Measurements from ENCODE around the gene SPATA46. TPM values are rescaled to one million over a fixed set of nuclear protein-coding genes. Genes with fewer than 3 reads are reported as not detected.

The SPATA46 gene
- total and polyA plus RNA-seq, 2 donors (not counting 1 experiment from before 2014, with no cell fraction given): not detected

GRCh38 chr1:162372159-162373071, 4.2 kb downstream of the SPATA46 start:
- no peak overlapping the region for H3K9ac ChIP-seq (ENCODE audit: low read length)
- Mint-ChIP-seq H3K9me3 (ENCODE audit: insufficient read depth) (no peaks in the 10 kb centered on the region), H3K27ac (no peak overlapping the region), H3K4me3 (no peak overlapping the region), H3K4me1 (no peaks in the 10 kb centered on the region), H3K27me3 (peaks cover 3% of the 10 kb centered on the region)
- no peaks in the 10 kb centered on the region for H3K27me3 ChIP-seq (replicated peaks in 1 of 4; ENCODE audit: control extremely low read depth in 1 of 4, control insufficient read depth in 3 of 4, insufficient read depth in 4 of 4, low read length in 3 of 4)
- no peak for TF ChIP-seq EZH2 (IDR thresholded peaks at IDR 0.05; ENCODE audit: borderline replicate concordance, insufficient read depth, low read depth, low read length, poor library complexity, severe bottlenecking)
- TF ChIP-seq, protein P1, sequence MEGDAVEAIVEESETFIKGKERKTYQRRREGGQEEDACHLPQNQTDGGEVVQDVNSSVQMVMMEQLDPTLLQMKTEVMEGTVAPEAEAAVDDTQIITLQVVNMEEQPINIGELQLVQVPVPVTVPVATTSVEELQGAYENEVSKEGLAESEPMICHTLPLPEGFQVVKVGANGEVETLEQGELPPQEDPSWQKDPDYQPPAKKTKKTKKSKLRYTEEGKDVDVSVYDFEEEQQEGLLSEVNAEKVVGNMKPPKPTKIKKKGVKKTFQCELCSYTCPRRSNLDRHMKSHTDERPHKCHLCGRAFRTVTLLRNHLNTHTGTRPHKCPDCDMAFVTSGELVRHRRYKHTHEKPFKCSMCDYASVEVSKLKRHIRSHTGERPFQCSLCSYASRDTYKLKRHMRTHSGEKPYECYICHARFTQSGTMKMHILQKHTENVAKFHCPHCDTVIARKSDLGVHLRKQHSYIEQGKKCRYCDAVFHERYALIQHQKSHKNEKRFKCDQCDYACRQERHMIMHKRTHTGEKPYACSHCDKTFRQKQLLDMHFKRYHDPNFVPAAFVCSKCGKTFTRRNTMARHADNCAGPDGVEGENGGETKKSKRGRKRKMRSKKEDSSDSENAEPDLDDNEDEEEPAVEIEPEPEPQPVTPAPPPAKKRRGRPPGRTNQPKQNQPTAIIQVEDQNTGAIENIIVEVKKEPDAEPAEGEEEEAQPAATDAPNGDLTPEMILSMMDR (IDR thresholded peaks at IDR 0.05): no peak
- intact Hi-C loops (cut with micrococcal nuclease): no loop called here
- no peak overlapping the region for H3K4me3 ChIP-seq (ENCODE audit: control extremely low read depth in 1 of 5, extremely low read depth in 1 of 5, insufficient read depth in 1 of 5, low read depth in 2 of 5, low read length in 4 of 5)
- ChIA-PET POLR2A (no interaction called here), CTCF (no interaction called here)
- H3K4me1 ChIP-seq (ENCODE audit: control insufficient read depth in 2 of 2, insufficient read depth in 2 of 2, low read length in 2 of 2): no peaks in the 10 kb centered on the region
- DNase-seq (no peak), ATAC-seq (ENCODE audit: low read depth) (no peak)
- 29% methylated on average over 11 of the region's 13 CpGs for WGBS (ENCODE audit: insufficient coverage)
- H2AFZ ChIP-seq (ENCODE audit: insufficient read depth, low read depth, low read length, poor library complexity, severe bottlenecking): no peak overlapping the region
- no peaks in the 10 kb centered on the region for H4K20me1 ChIP-seq (ENCODE audit: control insufficient read depth, insufficient read depth, low read length, poor library complexity, severe bottlenecking)
- H3K9me3 ChIP-seq (ENCODE audit: control extremely low read depth in 1 of 3, control insufficient read depth in 2 of 3, insufficient read depth in 1 of 3, low read length in 2 of 3): no peaks in the 10 kb centered on the region
- no peak overlapping the region for H3K4me2 ChIP-seq (replicated peaks; ENCODE audit: low read depth, low read length, poor library complexity, severe bottlenecking)
- no peak overlapping the region for H3K27ac ChIP-seq (ENCODE audit: low read length in 2 of 2)
- H3K36me3 ChIP-seq (replicated peaks in 1 of 2; ENCODE audit: control extremely low read depth in 1 of 2, control insufficient read depth in 1 of 2, extremely low read depth in 1 of 2, insufficient read depth in 2 of 2, low read length in 1 of 2): no peaks in the 10 kb centered on the region
- no peaks in the 10 kb centered on the region for H3K79me2 ChIP-seq (ENCODE audit: control insufficient read depth, insufficient read depth, low read length)

DNA sequence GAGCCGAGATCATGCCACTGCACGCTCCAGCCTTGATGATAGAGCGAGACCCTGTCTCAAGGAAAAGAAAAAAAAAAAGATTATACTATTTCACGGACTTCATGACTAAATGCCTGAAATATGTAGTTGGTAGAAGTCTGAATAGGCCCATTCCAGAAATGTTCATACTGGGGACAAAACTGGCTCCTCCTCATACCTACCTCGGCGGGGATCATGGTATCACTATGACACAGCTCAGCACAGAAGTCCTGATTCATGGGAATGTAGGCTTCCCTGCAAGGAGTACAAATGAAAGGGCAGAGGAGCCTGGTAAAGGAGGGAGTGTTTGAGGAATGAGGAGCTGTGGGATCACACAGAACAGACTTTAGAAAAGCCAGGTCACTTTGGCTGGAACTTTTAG, 5.0 kb downstream of the SPATA46 start:
- Mint-ChIP-seq H3K4me1 (no peaks in the 10 kb centered on the region), H3K9me3 (ENCODE audit: insufficient read depth) (no peaks in the 10 kb centered on the region), H3K27me3 (peaks cover 3% of the 10 kb centered on the region), H3K27ac (no peak overlapping the region), H3K4me3 (no peak overlapping the region)
- CTCF ChIA-PET: no interaction called here
- ATAC-seq (ENCODE audit: low read depth) (no peak), DNase-seq (no peak)
- intact Hi-C loops (cut with micrococcal nuclease): no loop called here
- Histone ChIP-seq H3K36me3 (replicated peaks in 1 of 2; ENCODE audit: control extremely low read depth in 1 of 2, control insufficient read depth in 1 of 2, extremely low read depth in 1 of 2, insufficient read depth in 2 of 2, low read length in 1 of 2) (no peaks in the 10 kb centered on the region), H2AFZ (ENCODE audit: insufficient read depth, low read depth, low read length, poor library complexity, severe bottlenecking) (no peak overlapping the region), H3K27ac (ENCODE audit: low read length in 2 of 2) (no peak overlapping the region), H3K4me2 (replicated peaks; ENCODE audit: low read depth, low read length, poor library complexity, severe bottlenecking) (no peak overlapping the region), H3K4me3 (ENCODE audit: control extremely low read depth in 1 of 5, extremely low read depth in 1 of 5, insufficient read depth in 1 of 5, low read depth in 2 of 5, low read length in 4 of 5) (no peak overlapping the region), H3K27me3 (replicated peaks in 1 of 4; ENCODE audit: control extremely low read depth in 1 of 4, control insufficient read depth in 3 of 4, insufficient read depth in 4 of 4, low read length in 3 of 4) (no peaks in the 10 kb centered on the region), H3K79me2 (ENCODE audit: control insufficient read depth, insufficient read depth, low read length) (no peaks in the 10 kb centered on the region), H4K20me1 (ENCODE audit: control insufficient read depth, insufficient read depth, low read length, poor library complexity, severe bottlenecking) (no peaks in the 10 kb centered on the region), H3K4me1 (ENCODE audit: control insufficient read depth in 2 of 2, insufficient read depth in 2 of 2, low read length in 2 of 2) (no peaks in the 10 kb centered on the region), H3K9ac (ENCODE audit: low read length) (no peak overlapping the region), H3K9me3 (ENCODE audit: control extremely low read depth in 1 of 3, control insufficient read depth in 2 of 3, insufficient read depth in 1 of 3, low read length in 2 of 3) (no peaks in the 10 kb centered on the region)
- TF ChIP-seq, protein P1 (IDR thresholded peaks at IDR 0.05): no peak
- no peak for TF ChIP-seq EZH2 (IDR thresholded peaks at IDR 0.05; ENCODE audit: borderline replicate concordance, insufficient read depth, low read depth, low read length, poor library complexity, severe bottlenecking)
- no CpG with 5 or more reads among the region's 6 CpGs for WGBS (ENCODE audit: insufficient coverage)
- POLR2A ChIA-PET: no interaction called here

Measured in B cell (primary cell).